T-cell (primary cell): Measurements from ENCODE around the gene FOXC1. TPM values are rescaled to one million over a fixed set of nuclear protein-coding genes. Genes with fewer than 3 reads are reported as not detected.

Experiments used
- ATAC-seq, 4 experiments: fragments of 200-7000 bp in 3 of 4; fragments of 150-1000 bp in 1 of 4; cut with Tn5 transposase; replicated peaks in 1 of 4; 1 replicate in 3 of 4; 2 replicates in 1 of 4; pipeline ENCODE4 v1.10.0; 2021; ENCODE audit warnings: moderate library complexity in 3 of 4, mild to moderate bottlenecking in 2 of 4, moderate number of reproducible peaks in 1 of 4
- CTCF ChIA-PET, 2 donors: fragments of 300-600 bp; sonication (Branson Sonifier 250); formaldehyde crosslinking; loops; one replicate each; lab custom pipeline; 2022; ENCODE audit warnings: antibody characterized with exemption in 2 of 2; lab: Charles Lee
- POLR2A ChIA-PET, 2 donors: fragments of 300-600 bp; sonication (Branson Sonifier 250); formaldehyde crosslinking; loops; one replicate each; lab custom pipeline; 2022; ENCODE audit warnings: antibody characterized with exemption in 2 of 2; lab: Charles Lee
- DNase-seq, 35 experiments: peaks; one replicate each; pipeline versions ENCODE4 v3.0.0 to v3.0.0-alpha.2; 2013 to 2023
- H3K27ac ChIP-seq: one replicate; pipeline ENCODE4 v1.5.1; 2013; ENCODE audit warnings: low read length
- H3K27me3 ChIP-seq, 2 experiments: replicated peaks in 1 of 2; 1 replicate in 1 of 2; 2 replicates in 1 of 2; pipeline versions ENCODE4 v1.6.1 to v1.7.0; 2013; ENCODE audit warnings: low read length in 1 of 2, mixed read lengths in 1 of 2; ENCODE audit not compliant: control insufficient read depth in 2 of 2, insufficient read depth in 2 of 2; ENCODE audit errors: extremely low read depth in 1 of 2
- H3K36me3 ChIP-seq, 2 donors: 1 replicate in 1 of 2; 2 replicates in 1 of 2; pipeline versions ENCODE4 v1.6.1 to v1.7.0; 2013; ENCODE audit warnings: low read length in 1 of 2; ENCODE audit not compliant: control insufficient read depth in 2 of 2, insufficient read depth in 1 of 2; ENCODE audit errors: extremely low read depth in 1 of 2
- H3K4me1 ChIP-seq, 2 experiments: 1 replicate in 1 of 2; 2 replicates in 1 of 2; pipeline versions ENCODE4 v1.6.1 to v1.7.0; 2013; ENCODE audit warnings: low read length in 2 of 2, mixed read lengths in 1 of 2; ENCODE audit not compliant: insufficient read depth in 2 of 2, control insufficient read depth in 1 of 2; ENCODE audit errors: extremely low read depth in 1 of 2
- H3K4me3 ChIP-seq, 2 donors: 1 replicate in 1 of 2; 2 replicates in 1 of 2; pipeline versions ENCODE4 v1.5.1 to v1.7.0; 2013; ENCODE audit warnings: mild to moderate bottlenecking in 2 of 2, low read length in 1 of 2, moderate library complexity in 1 of 2; ENCODE audit not compliant: control insufficient read depth in 1 of 2; ENCODE audit errors: extremely low read depth in 1 of 2
- H3K9me3 ChIP-seq: 2 replicates; pipeline ENCODE4 v1.7.0; 2013
- H3K27ac Mint-ChIP-seq, 2 donors: one replicate each; pipeline ENCODE4 v1.8.0; 2020 to 2021; ENCODE audit warnings: mild to moderate bottlenecking in 2 of 2, mixed read lengths in 2 of 2
- H3K27me3 Mint-ChIP-seq, 2 donors: one replicate each; pipeline ENCODE4 v1.8.0; 2021 to 2022; ENCODE audit warnings: mixed read lengths in 2 of 2
- H3K36me3 Mint-ChIP-seq: one replicate; pipeline ENCODE4 v1.8.0; 2021; ENCODE audit warnings: mixed read lengths
- H3K4me1 Mint-ChIP-seq, 3 donors: one replicate each; pipeline ENCODE4 v1.8.0; 2020 to 2022; ENCODE audit warnings: mixed read lengths in 3 of 3, mild to moderate bottlenecking in 1 of 3
- H3K4me3 Mint-ChIP-seq, 3 donors: one replicate each; pipeline ENCODE4 v1.8.0; 2020 to 2022; ENCODE audit warnings: mild to moderate bottlenecking in 3 of 3, mixed read lengths in 3 of 3, moderate library complexity in 3 of 3
- H3K9me3 Mint-ChIP-seq, 3 donors: one replicate each; pipeline ENCODE4 v1.8.0; 2020 to 2022; ENCODE audit warnings: mixed read lengths in 3 of 3
- WGBS: methylation state at CpG from one replicate; pipeline ENCODE4 v1.1.5; 2013; ENCODE audit warnings: missing lambda C conversion rate; ENCODE audit not compliant: insufficient coverage; 5-methylcytosine and 5-hydroxymethylcytosine counted together
- total RNA-seq, 35 experiments: library from RNA in 6 of 35; stranded (reverse) in 6 of 35; fragments of 120-200 nt in 1 of 35; gene quantifications; one replicate each; pipeline versions ENCODE4 v1.2.1 to v1.2.4 and lab custom pipeline; 2013 to 2026

FOXC1 gene
- total RNA-seq, 5 donors from 2014 or later (not counting 1 experiment from before 2014, with no cell fraction given), result 0.09 to 0.15 (median 0.12) TPM; not detected in 2

DNA sequence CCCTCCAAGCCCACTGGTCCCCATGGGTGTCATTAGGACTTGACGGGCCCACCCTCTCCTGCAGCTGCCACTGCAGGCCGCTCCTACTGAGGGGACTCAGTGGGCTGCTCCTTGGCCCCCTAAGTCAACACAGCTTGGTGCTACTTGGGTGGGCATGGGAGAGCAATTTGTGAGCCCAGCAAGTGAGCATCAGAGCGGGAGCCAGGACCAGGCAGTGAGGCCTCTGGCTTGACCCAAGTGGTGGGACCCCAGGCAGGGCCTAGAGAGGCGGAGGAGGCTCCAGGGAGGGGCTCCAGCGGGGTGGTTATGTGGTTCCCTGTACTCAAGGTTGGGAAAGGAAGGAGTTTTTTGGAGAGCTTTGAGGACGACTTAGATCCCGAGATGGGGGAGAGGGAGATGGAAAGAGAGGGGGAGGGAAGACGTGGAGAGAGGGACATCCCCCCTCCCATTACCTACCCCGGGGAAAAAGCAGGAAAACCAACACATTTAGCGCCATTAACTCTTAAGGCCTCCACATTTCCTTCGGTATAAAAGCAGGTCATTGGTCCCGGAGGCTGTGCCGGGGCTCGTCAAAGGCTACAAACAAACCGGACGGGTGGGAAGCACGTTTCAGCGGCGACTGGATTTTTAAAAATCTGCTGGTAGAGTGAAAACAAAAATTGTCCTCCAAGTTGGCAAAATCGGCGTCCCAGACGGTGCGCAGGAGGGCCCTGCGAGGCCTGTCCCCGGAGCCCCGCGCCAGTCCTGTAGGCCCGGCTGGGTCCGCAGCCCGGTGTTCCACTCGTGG, 8.8 kb downstream of the FOXC1 start:
- ATAC-seq (no peak), DNase-seq (no peak)
- Histone ChIP-seq H3K27me3 (peaks cover 10 to 79% of the 10 kb centered on the region in 2 experiments), H3K4me1 (peaks cover 3 to 28% of the 10 kb centered on the region in 2 experiments), H3K9me3 (no peaks in the 10 kb centered on the region), H3K27ac (no peak overlapping the region), H3K36me3 (no peaks in the 10 kb centered on the region), H3K4me3 (no peak overlapping the region)
- CTCF ChIA-PET, result interaction anchor here in 1 of 2 donors (1.7 kb wide), 1 partner anchor 8 kb away, joined by 5 read pairs; no protein-coding TSS in a partner anchor
- POLR2A ChIA-PET, result no interaction called here
- Mint-ChIP-seq H3K4me3 (peak overlapping the region in 1 of 3 donors; percentile 41), H3K9me3 (no peaks in the 10 kb centered on the region), H3K27me3 (peaks cover 46 to 65% of the 10 kb centered on the region in 2 donors), H3K36me3 (peaks cover 20% of the 10 kb centered on the region), H3K27ac (no peak overlapping the region), H3K4me1 (peaks cover 3 to 8% (median 5%) of the 10 kb centered on the region in 3 donors)
- 65% methylated on average over 26 of the region's 31 CpGs for WGBS

DNA sequence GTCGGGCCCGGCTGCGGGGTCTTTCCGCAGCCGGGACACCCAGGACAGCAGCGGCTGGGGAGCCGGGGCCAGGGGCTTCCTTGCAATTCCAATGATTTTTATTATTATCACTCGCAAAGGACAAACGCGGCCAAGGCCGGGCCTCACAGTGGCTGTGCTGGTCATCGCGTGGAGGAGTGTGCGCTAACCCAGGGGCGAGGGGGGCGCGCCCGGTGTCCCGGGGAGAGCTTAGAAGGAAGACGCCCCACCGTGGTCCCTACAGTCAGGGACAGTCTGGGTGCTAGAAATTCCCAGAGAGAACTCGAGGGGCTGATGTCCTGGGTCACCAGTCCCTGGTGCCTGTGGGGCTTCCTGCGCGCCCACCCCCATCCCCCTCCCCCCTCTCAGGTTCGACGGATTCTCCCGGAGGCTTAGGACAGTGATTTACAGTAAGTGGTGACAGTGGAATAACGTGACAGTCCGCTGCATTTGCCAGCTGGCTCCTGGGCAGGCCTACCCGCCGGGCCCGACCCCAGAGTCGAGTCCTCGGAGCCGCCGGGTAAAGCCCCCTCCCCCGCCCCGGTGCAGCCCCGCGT, 9.5 kb downstream of the FOXC1 start:
- Mint-ChIP-seq H3K4me3 (no peak overlapping the region), H3K4me1 (peaks cover 2 to 8% (median 5%) of the 10 kb centered on the region in 3 donors), H3K9me3 (no peaks in the 10 kb centered on the region), H3K27me3 (peaks cover 46 to 65% of the 10 kb centered on the region in 2 donors), H3K27ac (no peak overlapping the region), H3K36me3 (peaks cover 22% of the 10 kb centered on the region)
- no peak overlapping the region for H3K27ac ChIP-seq
- H3K9me3 ChIP-seq, result no peaks in the 10 kb centered on the region
- CTCF ChIA-PET, result no interaction called here
- POLR2A ChIA-PET, result no interaction called here
- H3K4me3 ChIP-seq, result no peak overlapping the region
- WGBS, result 22% methylated on average over 31 of the region's 40 CpGs
- no peaks in the 10 kb centered on the region for H3K36me3 ChIP-seq
- ATAC-seq (no peak), DNase-seq (no peak)
- peaks cover 8 to 77% of the 10 kb centered on the region in 2 experiments for H3K27me3 ChIP-seq
- peaks cover 0 to 23% of the 10 kb centered on the region in 2 experiments for H3K4me1 ChIP-seq

DNA sequence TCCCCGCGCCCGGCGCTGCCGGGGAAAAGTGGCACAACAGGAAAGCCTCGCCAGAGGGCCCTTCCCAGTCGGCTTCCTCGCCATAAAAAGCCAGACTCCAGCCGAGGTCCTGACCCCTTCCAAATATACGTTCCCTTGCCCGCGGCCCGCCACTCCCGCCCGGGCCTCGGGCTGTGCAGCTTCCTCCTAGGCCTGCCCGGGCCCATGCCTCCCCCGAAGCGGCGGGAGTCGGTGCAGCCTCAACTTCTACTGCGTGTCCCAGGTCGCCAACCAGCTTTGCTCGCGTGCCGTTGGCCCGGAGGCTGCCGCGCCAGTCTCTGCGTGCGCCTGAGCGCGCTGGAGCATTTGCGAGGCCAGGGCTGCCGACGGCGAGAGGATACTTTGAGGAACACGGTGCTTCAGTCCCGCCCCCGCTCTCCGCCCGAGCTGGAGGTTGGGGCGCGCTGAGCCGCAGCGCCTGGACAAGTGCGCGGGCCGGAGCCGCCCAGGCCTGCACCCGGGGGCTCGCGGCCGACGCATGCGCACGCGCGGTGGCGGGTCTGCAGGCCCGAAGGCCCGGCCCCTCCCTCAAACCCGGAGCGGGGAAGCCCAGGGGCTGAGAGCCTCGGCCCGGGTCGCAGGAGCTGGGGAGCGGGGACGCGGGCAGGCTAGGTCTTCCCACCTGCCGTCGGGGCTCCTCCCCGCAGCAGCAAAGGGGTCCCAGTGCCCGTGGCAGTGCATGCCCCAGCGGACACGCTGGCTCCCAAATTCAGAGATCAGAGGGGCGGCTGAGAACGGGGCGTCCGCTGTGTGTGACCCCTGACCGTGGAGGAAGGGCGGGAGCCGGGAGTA, 10.2 kb downstream of the FOXC1 start:
- Mint-ChIP-seq H3K9me3 (no peaks in the 10 kb centered on the region), H3K4me3 (no peak overlapping the region), H3K36me3 (peaks cover 22% of the 10 kb centered on the region), H3K27ac (no peak overlapping the region), H3K4me1 (peaks cover 2 to 8% (median 5%) of the 10 kb centered on the region in 3 donors), H3K27me3 (peaks cover 46 to 67% of the 10 kb centered on the region in 2 donors)
- H3K36me3 ChIP-seq, result no peaks in the 10 kb centered on the region
- ATAC-seq (no peak), DNase-seq (no peak)
- CTCF ChIA-PET, result no interaction called here
- H3K27me3 ChIP-seq, result peaks cover 8 to 80% of the 10 kb centered on the region in 2 experiments
- peak overlapping the region in 1 of 2 donors; percentile 56 for H3K4me3 ChIP-seq
- no peaks in the 10 kb centered on the region for H3K9me3 ChIP-seq
- POLR2A ChIA-PET, result no interaction called here
- H3K4me1 ChIP-seq, result peaks cover 3 to 27% of the 10 kb centered on the region in 2 experiments
- H3K27ac ChIP-seq, result no peak overlapping the region
- WGBS, result 9% methylated on average over 78 of the region's 83 CpGs

DNA sequence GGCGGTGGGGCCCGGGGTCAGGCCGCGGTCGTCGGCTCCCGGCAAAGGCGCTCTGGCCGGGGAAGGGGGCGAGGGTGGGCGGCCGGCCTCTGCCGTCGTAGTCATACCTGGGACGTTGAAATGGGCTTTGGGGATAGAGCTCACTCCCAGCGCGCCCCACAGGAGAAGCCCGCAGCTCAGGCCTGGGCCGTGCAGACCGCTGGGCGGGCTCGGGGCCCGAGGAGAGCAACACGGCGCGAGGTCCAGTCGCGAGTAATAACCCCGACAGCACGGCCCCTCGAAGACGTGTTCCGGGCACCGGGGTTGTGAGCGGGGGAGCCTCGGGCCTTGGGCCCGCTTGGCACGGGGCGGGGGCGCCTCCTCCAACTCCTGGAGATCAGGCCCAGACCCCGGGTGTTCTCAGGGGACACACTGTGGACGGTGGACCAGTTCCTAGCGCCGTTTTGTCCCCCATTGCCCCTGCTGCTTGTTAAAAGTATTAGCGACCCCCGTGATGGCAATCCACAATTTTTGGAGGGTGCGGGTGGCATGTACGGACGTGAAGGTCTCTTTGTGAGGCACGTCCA, 10.9 kb downstream of the FOXC1 start:
- Histone ChIP-seq H3K27me3 (peaks cover 6 to 80% of the 10 kb centered on the region in 2 experiments), H3K27ac (no peak overlapping the region), H3K4me1 (peaks cover 10 to 28% of the 10 kb centered on the region in 2 experiments), H3K36me3 (no peaks in the 10 kb centered on the region), H3K4me3 (no peak overlapping the region), H3K9me3 (no peaks in the 10 kb centered on the region)
- H3K36me3 Mint-ChIP-seq, result peaks cover 22% of the 10 kb centered on the region
- peak overlapping the region in 1 of 3 donors; percentile 6 for H3K4me3 Mint-ChIP-seq
- peaks cover 8 to 12% (median 11%) of the 10 kb centered on the region in 3 donors for H3K4me1 Mint-ChIP-seq
- no peaks in the 10 kb centered on the region for H3K9me3 Mint-ChIP-seq
- no peak for ATAC-seq
- no peak for DNase-seq
- POLR2A ChIA-PET, result no interaction called here
- peaks cover 51 to 70% of the 10 kb centered on the region in 2 donors for H3K27me3 Mint-ChIP-seq
- CTCF ChIA-PET, result no interaction called here
- 58% methylated on average over 50 of the region's 50 CpGs for WGBS
- no peak overlapping the region for H3K27ac Mint-ChIP-seq

DNA sequence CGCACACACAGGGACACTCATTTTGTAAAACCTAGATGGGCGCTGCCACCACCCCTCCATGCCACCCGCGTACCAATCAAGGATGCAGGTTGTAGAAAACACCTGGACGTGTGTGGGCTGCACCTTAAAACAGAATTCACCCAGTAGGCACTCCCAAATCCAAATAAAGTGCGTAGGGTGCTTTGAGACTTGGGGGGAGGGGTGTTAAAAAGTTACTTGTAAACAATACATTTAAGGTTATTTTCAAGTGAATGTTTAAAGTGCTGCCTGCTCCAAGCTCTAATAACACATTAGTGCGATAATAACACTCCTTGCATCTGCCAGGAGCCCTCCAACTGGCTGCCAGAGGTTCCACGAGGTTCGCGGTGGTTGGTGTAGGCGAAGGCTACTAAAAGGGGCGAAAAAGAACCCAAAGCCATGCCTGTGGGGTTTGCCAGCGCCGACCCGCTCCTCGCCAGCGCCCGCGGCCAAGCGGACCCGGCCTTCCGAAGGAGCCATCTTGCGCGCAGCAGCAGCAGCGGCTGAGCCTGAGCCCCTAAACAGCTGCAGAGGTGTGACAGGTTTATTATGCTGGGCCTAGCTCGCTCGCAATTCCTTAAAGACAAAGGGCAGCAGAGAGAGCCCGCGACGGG, 11.5 kb downstream of the FOXC1 start:
- Histone ChIP-seq H3K27ac (no peak overlapping the region), H3K36me3 (no peaks in the 10 kb centered on the region), H3K27me3 (peaks cover 9 to 81% of the 10 kb centered on the region in 2 experiments), H3K4me3 (no peak overlapping the region), H3K9me3 (no peaks in the 10 kb centered on the region), H3K4me1 (peaks cover 10 to 28% of the 10 kb centered on the region in 2 experiments)
- Mint-ChIP-seq H3K36me3 (peaks cover 22% of the 10 kb centered on the region), H3K27me3 (peaks cover 54 to 70% of the 10 kb centered on the region in 2 donors), H3K4me3 (peak overlapping the region in 1 of 3 donors; percentile 6), H3K27ac (no peak overlapping the region), H3K9me3 (no peaks in the 10 kb centered on the region), H3K4me1 (peaks cover 14 to 17% (median 17%) of the 10 kb centered on the region in 3 donors)
- ChIA-PET CTCF (no interaction called here), POLR2A (no interaction called here)
- no peak for DNase-seq
- 95% methylated on average over 21 of the region's 30 CpGs for WGBS
- no peak for ATAC-seq
